Activated CD8-positive, alpha-beta memory T cell treated with anti-CD3 and anti-CD28 coated beads, Interleukin-2, amount 50 U/mL, for 1 hour (primary cell): ENCODE data around the gene TFDP1.
"Not testable (repeated sequence)": the region's sequence is repeated elsewhere in the genome, so short reads cannot be mapped to it uniquely, and the experiment has no call there.

Experiments used
- DNase-seq: peaks from one replicate; pipeline ENCODE4 v3.0.0-alpha.2; 2020; ENCODE audit errors: extremely low read depth

Gene TFDP1

GRCh38 chr13:113551081-113552000 is 33.2 kb upstream of the TFDP1 start:
- DNase-seq, result no peak

GRCh38 chr13:113552079-113552478 is 32.5 kb upstream of the TFDP1 start:
- no peak for DNase-seq

- DNase-seq, result no peak
Observed at GRCh38 chr13:113552786-113553434, 31.6 kb upstream of the TFDP1 start.

- no peak for DNase-seq
Observed at GRCh38 chr13:113553511-113554332, 30.8 kb upstream of the TFDP1 start.

GRCh38 chr13:113554333-113554700 is 30.2 kb upstream of the TFDP1 start:
- DNase-seq, result no peak

GRCh38 chr13:113555141-113555540 is 29.4 kb upstream of the TFDP1 start:
- DNase-seq, result no peak

GRCh38 chr13:113557013-113557412 is 27.5 kb upstream of the TFDP1 start:
- no peak for DNase-seq

GRCh38 chr13:113558461-113558860 is 26.1 kb upstream of the TFDP1 start:
- no peak for DNase-seq

GRCh38 chr13:113559061-113559460 is 25.5 kb upstream of the TFDP1 start:
- no peak for DNase-seq

- no peak for DNase-seq
Observed at GRCh38 chr13:113559901-113560644, 24.5 kb upstream of the TFDP1 start.

- DNase-seq, result no peak
Observed at GRCh38 chr13:113560645-113561416, 23.7 kb upstream of the TFDP1 start.

- DNase-seq, result no peak
Observed at GRCh38 chr13:113561417-113562084, 23.0 kb upstream of the TFDP1 start.

GRCh38 chr13:113562085-113562749 is 22.3 kb upstream of the TFDP1 start:
- no peak for DNase-seq

- DNase-seq, result no peak
Observed at GRCh38 chr13:113562844-113563243, 21.7 kb upstream of the TFDP1 start.

GRCh38 chr13:113563511-113563910 is 21.0 kb upstream of the TFDP1 start:
- not testable (repeated sequence) for DNase-seq

- no peak for DNase-seq
Observed at GRCh38 chr13:113564331-113565023, 20.1 kb upstream of the TFDP1 start.

GRCh38 chr13:113565526-113566226 is 18.9 kb upstream of the TFDP1 start:
- no peak for DNase-seq

- DNase-seq, result no peak
Observed at GRCh38 chr13:113566227-113566561, 18.4 kb upstream of the TFDP1 start.

- no peak for DNase-seq
Observed at GRCh38 chr13:113567681-113568080, 16.9 kb upstream of the TFDP1 start.
